ENCODE results near the gene NXPE3. TPM values are rescaled to one million over a fixed set of nuclear protein-coding genes. Genes with fewer than 3 reads are reported as not detected.
"Not testable (repeated sequence)": the region's sequence is repeated elsewhere in the genome, so short reads cannot be mapped to it uniquely, and the experiment has no call there.

The NXPE3 gene
- total RNA-seq, 6 experiments from 2014 or later = 0.75 to 2.9 (median 1.7) TPM

GRCh38 chr3:101762041-101762646 is 16.9 kb upstream of the NXPE3 start:
- Histone ChIP-seq H3K9me3 (no peaks in the 10 kb centered on the region), H3K36me3 (peaks cover 0 to 15% (median 0%) of the 10 kb centered on the region in 4 donors), H3K27me3 (no peaks in the 10 kb centered on the region), H3K4me1 (no peaks in the 10 kb centered on the region), H3K27ac (no peak overlapping the region), H3K4me3 (no peak overlapping the region)
- TF ChIP-seq POLR2A (IDR thresholded peaks at IDR 0.05) (no peak), CTCF (IDR thresholded peaks at IDR 0.05) (no peak)
- intact Hi-C loops (cut with DNase I) = no loop called here
- DNase-seq = no peak
- ATAC-seq = no peak
- WGBS (ENCODE audit: insufficient coverage, low coverage, low lambda C conversion rate, missing lambda C conversion rate) = 80% methylated on average over 3 of the region's 3 CpGs

- H3K4me1 ChIP-seq; H3K9me3 ChIP-seq; DNase-seq; intact Hi-C loops (cut with DNase I); H3K27ac ChIP-seq; ATAC-seq; H3K4me3 ChIP-seq; H3K27me3 ChIP-seq; H3K36me3 ChIP-seq: not testable (repeated sequence)
- WGBS (ENCODE audit: insufficient coverage, low coverage, low lambda C conversion rate, missing lambda C conversion rate) = 80% methylated on average over 6 of the region's 6 CpGs
Measured at GRCh38 chr3:101777745-101778281, 1.2 kb upstream of the NXPE3 start.

GRCh38 chr3:101778385-101779046 is 495 bp upstream of the NXPE3 start:
- TF ChIP-seq POLR2A (IDR thresholded peaks at IDR 0.05) = no peak
- TF ChIP-seq CTCF (IDR thresholded peaks at IDR 0.05) = no peak
- intact Hi-C loops (cut with DNase I) = no loop called here
- 30% methylated on average over 20 of the region's 21 CpGs for WGBS (ENCODE audit: insufficient coverage, low coverage, low lambda C conversion rate, missing lambda C conversion rate)
- DNase-seq (no peak), ATAC-seq (no peak)
- Histone ChIP-seq H3K36me3 (no peaks in the 10 kb centered on the region), H3K4me3 (peak overlapping the region; percentile 68 to 83 (median 71)), H3K27me3 (no peaks in the 10 kb centered on the region), H3K27ac (peak overlapping the region in 2 of 3 donors; percentile 60 to 71), H3K4me1 (peaks cover 0 to 5% (median 0%) of the 10 kb centered on the region in 4 donors), H3K9me3 (no peaks in the 10 kb centered on the region)

GRCh38 chr3:101779822-101780381 is 891 bp downstream of the NXPE3 start:
- 32% methylated on average over 9 of the region's 9 CpGs for WGBS (ENCODE audit: insufficient coverage, low coverage, low lambda C conversion rate, missing lambda C conversion rate)
- intact Hi-C loops (cut with DNase I) = no loop called here
- H3K36me3 ChIP-seq = no peaks in the 10 kb centered on the region
- DNase-seq = no peak
- ATAC-seq = no peak
- H3K9me3 ChIP-seq = no peaks in the 10 kb centered on the region
- H3K27me3 ChIP-seq = no peaks in the 10 kb centered on the region
- peaks cover 0 to 5% (median 0%) of the 10 kb centered on the region in 4 donors for H3K4me1 ChIP-seq
- H3K4me3 ChIP-seq = peak overlapping the region; percentile 68 to 83 (median 71)
- TF ChIP-seq POLR2A (IDR thresholded peaks at IDR 0.05) (no peak), CTCF (IDR thresholded peaks at IDR 0.05) (no peak)
- H3K27ac ChIP-seq = no peak overlapping the region

- H3K9me3 ChIP-seq = no peaks in the 10 kb centered on the region
- H3K27ac ChIP-seq = no peak overlapping the region
- peaks cover 0 to 5% (median 0%) of the 10 kb centered on the region in 4 donors for H3K4me1 ChIP-seq
- TF ChIP-seq POLR2A (IDR thresholded peaks at IDR 0.05) (no peak), CTCF (IDR thresholded peaks at IDR 0.05) (no peak)
- H3K36me3 ChIP-seq = no peaks in the 10 kb centered on the region
- ATAC-seq (no peak), DNase-seq (no peak)
- WGBS (ENCODE audit: insufficient coverage, low coverage, low lambda C conversion rate, missing lambda C conversion rate) = 15% methylated on average over 2 of the region's 2 CpGs
- no peak overlapping the region for H3K4me3 ChIP-seq
- no peaks in the 10 kb centered on the region for H3K27me3 ChIP-seq
- intact Hi-C loops (cut with DNase I) = no loop called here
Measured at GRCh38 chr3:101780661-101781060, 1.6 kb downstream of the NXPE3 start.
